Measurements from ENCODE around the gene MNS1.

MNS1 gene

DNA sequence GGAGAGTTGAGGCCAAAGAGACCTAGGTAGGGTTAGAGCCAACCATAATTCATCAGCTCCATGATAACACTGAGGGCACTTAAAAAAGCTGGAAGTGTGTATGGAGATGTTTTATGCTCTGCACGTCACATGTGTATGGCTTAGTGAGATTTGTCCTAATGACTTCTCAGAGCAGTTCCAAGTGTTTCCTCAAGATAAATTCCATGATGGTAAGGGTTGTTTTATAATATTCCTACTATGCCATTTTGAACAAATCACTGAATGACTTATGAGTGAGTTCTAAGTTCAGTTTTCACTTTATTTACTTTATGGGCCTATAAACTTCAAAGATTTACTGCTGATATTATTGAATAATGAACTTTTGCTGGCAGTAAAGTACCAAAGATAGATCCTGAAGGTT lies 71.7 kb downstream of the MNS1 start:
- H3K36me3 ChIP-seq (ENCODE audit: control insufficient read depth, low read length), result peaks cover 57% of the 10 kb centered on the region
- H3K27me3 ChIP-seq (ENCODE audit: control insufficient read depth, low read length), result no peaks in the 10 kb centered on the region
- H3K4me1 ChIP-seq (ENCODE audit: control insufficient read depth, low read length), result no peaks in the 10 kb centered on the region
- no peaks in the 10 kb centered on the region for H3K9me2 ChIP-seq (replicated peaks; ENCODE audit: control insufficient read depth, low read length)
- no peaks in the 10 kb centered on the region for H3K79me2 ChIP-seq (ENCODE audit: control insufficient read depth, low read length)
- no peak overlapping the region for H3K4me3 ChIP-seq (ENCODE audit: low read length)
- H3K27ac ChIP-seq (ENCODE audit: low read depth, low read length), result no peak overlapping the region
- H3F3A ChIP-seq (ENCODE audit: control insufficient read depth, insufficient read depth), result no peaks in the 10 kb centered on the region; the same call in 1 of the 2 replicates
- no peak overlapping the region for H3K4me2 ChIP-seq (ENCODE audit: low read length)
- H3K9me3 ChIP-seq (ENCODE audit: control insufficient read depth, insufficient read depth, low read length), result 0 out of 2 replicates have a peak, but pooled peaks cover 6% of the 10 kb centered on the region
- H4K20me1 ChIP-seq (ENCODE audit: control insufficient read depth, insufficient read depth, low read depth, low read length), result no peaks in the 10 kb centered on the region
- no peak for TF ChIP-seq EZH2phosphoT487 (IDR thresholded peaks at IDR 0.05; ENCODE audit: borderline replicate concordance, low read length)
- TF ChIP-seq, protein P1, sequence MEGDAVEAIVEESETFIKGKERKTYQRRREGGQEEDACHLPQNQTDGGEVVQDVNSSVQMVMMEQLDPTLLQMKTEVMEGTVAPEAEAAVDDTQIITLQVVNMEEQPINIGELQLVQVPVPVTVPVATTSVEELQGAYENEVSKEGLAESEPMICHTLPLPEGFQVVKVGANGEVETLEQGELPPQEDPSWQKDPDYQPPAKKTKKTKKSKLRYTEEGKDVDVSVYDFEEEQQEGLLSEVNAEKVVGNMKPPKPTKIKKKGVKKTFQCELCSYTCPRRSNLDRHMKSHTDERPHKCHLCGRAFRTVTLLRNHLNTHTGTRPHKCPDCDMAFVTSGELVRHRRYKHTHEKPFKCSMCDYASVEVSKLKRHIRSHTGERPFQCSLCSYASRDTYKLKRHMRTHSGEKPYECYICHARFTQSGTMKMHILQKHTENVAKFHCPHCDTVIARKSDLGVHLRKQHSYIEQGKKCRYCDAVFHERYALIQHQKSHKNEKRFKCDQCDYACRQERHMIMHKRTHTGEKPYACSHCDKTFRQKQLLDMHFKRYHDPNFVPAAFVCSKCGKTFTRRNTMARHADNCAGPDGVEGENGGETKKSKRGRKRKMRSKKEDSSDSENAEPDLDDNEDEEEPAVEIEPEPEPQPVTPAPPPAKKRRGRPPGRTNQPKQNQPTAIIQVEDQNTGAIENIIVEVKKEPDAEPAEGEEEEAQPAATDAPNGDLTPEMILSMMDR (IDR thresholded peaks at IDR 0.05; ENCODE audit: low read depth, low read length, poor library complexity, severe bottlenecking), result no peak

DNA sequence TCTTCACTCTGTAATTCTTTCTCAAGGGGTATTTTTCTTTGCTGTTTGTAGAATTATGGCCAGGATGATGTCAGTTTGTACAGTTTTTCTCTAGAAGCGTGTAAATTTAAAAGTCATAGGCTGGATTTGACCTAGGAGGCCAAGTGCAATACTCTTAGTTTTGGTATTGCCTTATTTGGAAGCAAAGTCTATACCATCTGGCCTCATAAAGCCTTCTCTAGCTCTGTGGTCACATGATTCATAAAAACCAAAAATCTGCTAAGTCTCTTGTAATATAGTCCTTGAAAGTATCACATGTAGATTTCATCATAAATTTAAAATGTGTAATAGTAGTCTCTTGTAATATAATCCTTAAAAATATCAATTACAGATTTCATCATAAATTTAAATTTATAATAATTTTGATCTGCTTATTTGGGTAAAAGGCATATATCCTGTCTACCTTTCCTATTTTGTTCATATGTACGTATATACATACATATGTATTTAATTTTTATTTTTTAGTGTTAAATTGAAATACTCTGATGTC lies 74.1 kb downstream of the MNS1 start:
- Histone ChIP-seq H4K20me1 (ENCODE audit: control insufficient read depth, insufficient read depth, low read depth, low read length) (no peaks in the 10 kb centered on the region), H3K27me3 (ENCODE audit: control insufficient read depth, low read length) (no peaks in the 10 kb centered on the region), H3K9me2 (replicated peaks; ENCODE audit: control insufficient read depth, low read length) (no peaks in the 10 kb centered on the region), H3K4me3 (ENCODE audit: low read length) (no peak overlapping the region), H3K4me2 (ENCODE audit: low read length) (no peak overlapping the region), H3K36me3 (ENCODE audit: control insufficient read depth, low read length) (peaks cover 44% of the 10 kb centered on the region), H3K79me2 (ENCODE audit: control insufficient read depth, low read length) (no peaks in the 10 kb centered on the region), H3K4me1 (ENCODE audit: control insufficient read depth, low read length) (no peaks in the 10 kb centered on the region), H3K27ac (ENCODE audit: low read depth, low read length) (no peak overlapping the region), H3F3A (ENCODE audit: control insufficient read depth, insufficient read depth) (no peaks in the 10 kb centered on the region; the same call in 1 of the 2 replicates), H3K9me3 (ENCODE audit: control insufficient read depth, insufficient read depth, low read length) (0 out of 2 replicates have a peak, but pooled peaks cover 6% of the 10 kb centered on the region)
- TF ChIP-seq, protein P1 (IDR thresholded peaks at IDR 0.05; ENCODE audit: low read depth, low read length, poor library complexity, severe bottlenecking), result no peak
- no peak for TF ChIP-seq EZH2phosphoT487 (IDR thresholded peaks at IDR 0.05; ENCODE audit: borderline replicate concordance, low read length)

GRCh38 chr15:56385908-56386307 lies 79.0 kb downstream of the MNS1 start:
- Histone ChIP-seq H3K27me3 (ENCODE audit: control insufficient read depth, low read length) (no peaks in the 10 kb centered on the region), H3K27ac (ENCODE audit: low read depth, low read length) (no peak overlapping the region), H3K4me2 (ENCODE audit: low read length) (no peak overlapping the region), H3K36me3 (ENCODE audit: control insufficient read depth, low read length) (peaks cover 60% of the 10 kb centered on the region), H3K79me2 (ENCODE audit: control insufficient read depth, low read length) (peaks cover 21% of the 10 kb centered on the region), H3K4me3 (ENCODE audit: low read length) (no peak overlapping the region), H3K9me2 (replicated peaks; ENCODE audit: control insufficient read depth, low read length) (no peaks in the 10 kb centered on the region), H3F3A (ENCODE audit: control insufficient read depth, insufficient read depth) (no peaks in the 10 kb centered on the region), H4K20me1 (ENCODE audit: control insufficient read depth, insufficient read depth, low read depth, low read length) (no peaks in the 10 kb centered on the region), H3K4me1 (ENCODE audit: control insufficient read depth, low read length) (no peaks in the 10 kb centered on the region), H3K9me3 (ENCODE audit: control insufficient read depth, insufficient read depth, low read length) (no peaks in the 10 kb centered on the region)
- TF ChIP-seq EZH2phosphoT487 (IDR thresholded peaks at IDR 0.05; ENCODE audit: borderline replicate concordance, low read length), result no peak
- TF ChIP-seq, protein P1 (IDR thresholded peaks at IDR 0.05; ENCODE audit: low read depth, low read length, poor library complexity, severe bottlenecking), result no peak
